Psoas muscle (tissue), 8 donors: ENCODE data around the gene HPSE2. TPM values are rescaled to one million over a fixed set of nuclear protein-coding genes. Genes with fewer than 3 reads are reported as not detected.

ENCODE experiments used
- ATAC-seq, 4 donors: fragments of 200-7000 bp; cut with Tn5 transposase; one replicate each; pipeline ENCODE4 v1.9.1; 2020; ENCODE audit warnings: moderate library complexity in 3 of 4, mild to moderate bottlenecking in 2 of 4
- DNase-seq, 2 donors: peaks; one replicate each; pipeline ENCODE4 v3.0.0-alpha.2; 2020
- H3K27ac ChIP-seq: fragments of 200-600 bp; one replicate; pipeline ENCODE4 v1.8.0; 2022
- H3K27me3 ChIP-seq, 3 donors: fragments of 200-600 bp in 1 of 3; one replicate each; pipeline versions ENCODE4 v1.6.1 to v1.8.0; 2013 to 2022; ENCODE audit warnings: low read length in 2 of 3, mild to moderate bottlenecking in 2 of 3, moderate library complexity in 1 of 3; ENCODE audit not compliant: insufficient read depth in 3 of 3
- H3K36me3 ChIP-seq, 2 donors: fragments of 200-600 bp in 1 of 2; one replicate each; pipeline versions ENCODE4 v1.6.1 to v1.8.0; 2013 to 2022; ENCODE audit warnings: low read depth in 1 of 2, mild to moderate bottlenecking in 1 of 2, moderate library complexity in 1 of 2; ENCODE audit not compliant: insufficient read depth in 1 of 2
- H3K4me1 ChIP-seq: fragments of 200-600 bp; one replicate; pipeline ENCODE4 v1.8.0; 2022
- H3K4me3 ChIP-seq: fragments of 200-600 bp; one replicate; pipeline ENCODE4 v1.8.0; 2022; ENCODE audit warnings: mild to moderate bottlenecking
- H3K9me3 ChIP-seq: fragments of 200-600 bp; one replicate; pipeline ENCODE4 v1.8.0; 2022
- WGBS, 3 donors: extraction: QIAGEN DNeasy Blood & Tissue Kit; methylation state at CpG; one replicate each; pipeline versions ENCODE4 v1.1.6 to v1.1.7; 2013; 5-methylcytosine and 5-hydroxymethylcytosine counted together
- intact Hi-C, 2 donors: fragments of 100-400 bp; cut with DNase I; formaldehyde crosslinking; loops; one replicate each; pipeline versions ENCODE4 v1.11.0 to v1.14.2; 2022
- polyA plus RNA-seq, 3 donors: library from polyadenylated mRNA; stranded (reverse); fragments of 200-250 nt; gene quantifications; one replicate each; pipeline ENCODE4 v1.2.3, GENCODE V29; 2013
- total RNA-seq, 4 donors: library from RNA; stranded (reverse); fragmentation: NEBNext Ultra II Directional in 2 of 4; extraction: Animal tissue kit (Norgen Biotek cat#: 25700) in 2 of 4; gene quantifications; one replicate each; pipeline versions ENCODE4 v1.2.1 to v1.2.4, GENCODE V29; 2021 to 2023
- TF ChIP-seq, protein P1 (sequence below): fragments of 200-600 bp; IDR thresholded peaks from one replicate; pipeline ENCODE4 v1.8.0; 2022; ENCODE audit warnings: antibody characterized with exemption
- donor health status: healthy with polysubstance abuse.
- donor health status: DM: no; HTN: no; CAD: no; lungs with moderate emphysema.
- donor health status: Bipolar disorder and iron deficiency.
- donor health status: healthy.
- donor health status: DM: yes; HTN: yes; CAD: no.
- donor health status: DM: no; HTN: no; CAD: no.
- donor health status: DM: no; HTN: no; CAD: no.
- donor health status: DM: yes; HTN: yes; CAD: no.

The HPSE2 gene
- total and polyA plus RNA-seq, 7 donors, result 0.01 to 0.17 (median 0.03) TPM; not detected in 4

DNA sequence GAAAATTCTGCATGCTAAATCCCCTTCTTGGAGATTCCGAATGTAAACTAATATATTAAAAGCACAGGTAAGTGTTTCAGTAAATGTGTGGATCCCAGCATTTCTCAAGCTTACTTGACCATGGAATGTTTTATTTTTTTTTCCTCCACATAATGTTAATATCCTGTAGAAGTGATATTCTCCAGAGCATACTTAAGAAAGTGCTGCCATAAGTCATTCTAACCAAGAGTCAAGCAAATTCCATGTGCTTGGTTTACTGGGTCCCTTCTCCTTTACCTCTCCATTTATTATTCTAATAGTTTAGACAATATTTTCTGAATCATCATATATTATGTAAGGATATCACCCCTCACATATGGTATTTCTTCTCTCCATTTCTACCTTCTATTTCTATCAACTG, 522.1 kb downstream of the HPSE2 start:
- ATAC-seq (no peak), DNase-seq (no peak)
- 43 to 85% (median 65%) methylated on average over 1 of the region's 1 CpG for WGBS, 3 donors
- Histone ChIP-seq H3K4me3 (no peak overlapping the region), H3K27me3 (no peaks in the 10 kb centered on the region), H3K36me3 (no peaks in the 10 kb centered on the region), H3K9me3 (no peaks in the 10 kb centered on the region), H3K27ac (no peak overlapping the region), H3K4me1 (no peaks in the 10 kb centered on the region)
- intact Hi-C loops, result no loop called here
- TF ChIP-seq, protein P1, sequence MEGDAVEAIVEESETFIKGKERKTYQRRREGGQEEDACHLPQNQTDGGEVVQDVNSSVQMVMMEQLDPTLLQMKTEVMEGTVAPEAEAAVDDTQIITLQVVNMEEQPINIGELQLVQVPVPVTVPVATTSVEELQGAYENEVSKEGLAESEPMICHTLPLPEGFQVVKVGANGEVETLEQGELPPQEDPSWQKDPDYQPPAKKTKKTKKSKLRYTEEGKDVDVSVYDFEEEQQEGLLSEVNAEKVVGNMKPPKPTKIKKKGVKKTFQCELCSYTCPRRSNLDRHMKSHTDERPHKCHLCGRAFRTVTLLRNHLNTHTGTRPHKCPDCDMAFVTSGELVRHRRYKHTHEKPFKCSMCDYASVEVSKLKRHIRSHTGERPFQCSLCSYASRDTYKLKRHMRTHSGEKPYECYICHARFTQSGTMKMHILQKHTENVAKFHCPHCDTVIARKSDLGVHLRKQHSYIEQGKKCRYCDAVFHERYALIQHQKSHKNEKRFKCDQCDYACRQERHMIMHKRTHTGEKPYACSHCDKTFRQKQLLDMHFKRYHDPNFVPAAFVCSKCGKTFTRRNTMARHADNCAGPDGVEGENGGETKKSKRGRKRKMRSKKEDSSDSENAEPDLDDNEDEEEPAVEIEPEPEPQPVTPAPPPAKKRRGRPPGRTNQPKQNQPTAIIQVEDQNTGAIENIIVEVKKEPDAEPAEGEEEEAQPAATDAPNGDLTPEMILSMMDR, result no peak

DNA sequence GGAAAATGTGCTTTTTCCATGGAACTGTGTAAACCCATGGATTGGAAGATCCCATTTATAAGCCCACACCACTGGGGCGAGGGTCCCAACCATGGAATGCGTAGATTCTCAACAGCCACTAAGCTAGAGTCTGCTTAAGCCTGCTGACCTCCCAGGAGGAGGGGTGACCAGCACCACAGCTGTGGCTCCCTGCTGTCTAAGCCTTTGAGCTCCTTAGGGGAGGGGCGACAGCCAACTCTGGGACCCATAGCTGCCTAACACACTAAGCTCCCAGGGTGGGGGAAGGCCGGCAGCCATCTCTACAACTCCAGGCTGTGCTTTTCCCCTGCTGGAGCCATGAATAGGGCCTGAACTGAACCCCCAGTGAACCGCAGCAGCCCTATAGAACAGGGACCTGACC, 539.1 kb downstream of the HPSE2 start:
- Histone ChIP-seq H3K36me3 (no peaks in the 10 kb centered on the region), H3K4me1 (no peaks in the 10 kb centered on the region), H3K27ac (no peak overlapping the region), H3K4me3 (no peak overlapping the region), H3K9me3 (no peaks in the 10 kb centered on the region), H3K27me3 (no peaks in the 10 kb centered on the region)
- TF ChIP-seq, protein P1, result no peak
- 50 to 75% (median 71%) methylated on average over 5 of the region's 5 CpGs for WGBS, 3 donors
- no peak for ATAC-seq
- DNase-seq, result no peak
- intact Hi-C loops, result no loop called here

DNA sequence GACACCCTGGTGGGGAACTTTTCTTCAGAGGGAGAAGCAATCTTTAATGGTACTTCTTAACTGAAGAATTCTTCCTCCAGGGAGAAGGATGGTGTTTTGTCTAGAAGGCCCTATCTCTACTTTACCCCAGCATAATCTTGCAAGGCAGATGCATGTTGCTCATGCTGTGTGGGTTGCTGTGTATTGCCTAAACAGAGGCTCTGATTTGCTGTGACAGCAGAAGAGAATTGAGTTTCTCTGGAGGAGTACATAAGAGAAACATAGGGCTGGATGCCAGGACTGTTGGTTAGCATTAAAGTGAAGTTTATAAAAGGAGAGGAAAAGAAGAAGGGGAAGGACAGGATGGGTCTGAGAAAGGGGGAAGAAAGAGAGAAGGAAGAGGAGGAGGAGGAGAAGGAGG, 540.8 kb downstream of the HPSE2 start:
- ATAC-seq (no peak), DNase-seq (no peak)
- H3K27ac ChIP-seq, result no peak overlapping the region
- intact Hi-C loops, result no loop called here
- no peaks in the 10 kb centered on the region for H3K9me3 ChIP-seq
- no peaks in the 10 kb centered on the region for H3K36me3 ChIP-seq
- H3K4me1 ChIP-seq, result no peaks in the 10 kb centered on the region
- no peaks in the 10 kb centered on the region for H3K27me3 ChIP-seq
- TF ChIP-seq, protein P1, result no peak
- no peak overlapping the region for H3K4me3 ChIP-seq

DNA sequence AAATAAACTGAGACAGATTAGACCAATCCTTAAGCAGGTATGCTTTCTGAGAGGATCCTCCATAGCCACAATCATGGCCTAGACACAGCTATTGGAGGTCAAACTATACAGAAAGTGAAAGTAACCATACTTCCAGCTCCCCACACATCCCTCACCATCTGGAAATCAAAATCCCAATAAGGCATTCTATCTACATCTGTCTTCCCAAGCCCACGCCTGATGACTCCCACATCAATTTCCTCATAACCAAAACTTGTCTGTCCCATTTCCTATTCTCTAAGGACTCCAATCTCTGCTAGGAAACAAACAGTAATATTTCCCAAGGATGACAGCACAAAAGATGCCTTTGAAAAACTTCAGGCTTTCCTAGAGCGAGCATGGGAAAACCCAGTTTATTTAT, 541.6 kb downstream of the HPSE2 start:
- no peak overlapping the region for H3K4me3 ChIP-seq
- 58 to 72% (median 69%) methylated on average over 2 of the region's 2 CpGs for WGBS, 3 donors
- TF ChIP-seq, protein P1, result no peak
- no peaks in the 10 kb centered on the region for H3K4me1 ChIP-seq
- no peaks in the 10 kb centered on the region for H3K27me3 ChIP-seq
- no peaks in the 10 kb centered on the region for H3K36me3 ChIP-seq
- intact Hi-C loops, result no loop called here
- no peak overlapping the region for H3K27ac ChIP-seq
- ATAC-seq (peak in 1 of 4 donors; percentile 30), DNase-seq (no peak)
- no peaks in the 10 kb centered on the region for H3K9me3 ChIP-seq

DNA sequence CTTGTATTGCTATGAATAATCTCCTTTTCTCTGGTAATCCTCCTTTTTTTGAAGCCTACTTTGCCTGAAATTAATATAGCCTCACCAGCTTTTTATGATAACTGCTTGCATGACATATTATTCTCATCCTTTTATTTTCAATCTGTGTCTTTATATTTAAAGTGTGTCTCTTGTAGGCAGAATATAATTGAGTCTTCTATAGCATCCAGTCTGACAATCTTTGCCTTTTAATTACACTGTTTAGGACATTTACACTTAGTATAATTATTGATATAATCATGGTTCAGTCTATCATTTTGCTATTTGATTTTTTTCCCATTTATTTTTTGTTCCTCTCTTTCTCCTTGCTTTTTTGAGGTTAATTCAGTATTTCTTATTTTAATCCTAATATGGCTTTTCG, 548.0 kb downstream of the HPSE2 start:
- no peak for ATAC-seq
- WGBS, 3 donors, result 1 to 93% (median 49%) methylated on average over 1 of the region's 1 CpG
- TF ChIP-seq, protein P1, result no peak
- Histone ChIP-seq H3K4me3 (no peak overlapping the region), H3K9me3 (peaks cover 12% of the 10 kb centered on the region), H3K36me3 (no peaks in the 10 kb centered on the region), H3K27ac (no peak overlapping the region), H3K27me3 (no peaks in the 10 kb centered on the region), H3K4me1 (no peaks in the 10 kb centered on the region)
- no peak for DNase-seq
- intact Hi-C loops, result no loop called here
